UCSD-AML1 (cell line): ENCODE data around the gene MARCHF4.

Experiments used
- DNase-seq: peaks from one replicate; lab custom pipeline; 2025; ENCODE audit not compliant: unreplicated experiment; lab: John Stamatoyannopoulos, UW

Gene MARCHF4

GRCh38 chr2:216371721-216372702 lies at the start of gene MARCHF4:
MARCHF4 (minus strand) TSS chr2:216372483; CDS start chr2:216370260, 2,223 bp downstream.
- peak; percentile 64 for DNase-seq

- no peak for DNase-seq
These were observed 48.3 kb upstream of the MARCHF4 start for GRCh38 chr2:216420367-216421101.

- DNase-seq: no peak
These were observed 46.7 kb upstream of the MARCHF4 start for GRCh38 chr2:216418981-216419380.

- DNase-seq: no peak
These were observed 44.5 kb upstream of the MARCHF4 start for GRCh38 chr2:216416571-216417307.

GRCh38 chr2:216415541-216415940 lies 43.3 kb upstream of the MARCHF4 start:
- no peak for DNase-seq

GRCh38 chr2:216414772-216415319 lies 42.6 kb upstream of the MARCHF4 start:
- no peak for DNase-seq

- DNase-seq: no peak
These were observed 41.6 kb upstream of the MARCHF4 start for GRCh38 chr2:216413882-216414281.

GRCh38 chr2:216412022-216412999 lies 40.0 kb upstream of the MARCHF4 start, which contains the start of gene SMARCAL1:
SMARCAL1 (plus strand) TSS chr2:216412484; CDS start chr2:216414705, 2,221 bp downstream.
- DNase-seq: peak; percentile 98

- no peak for DNase-seq
These were observed 38.3 kb upstream of the MARCHF4 start for GRCh38 chr2:216410550-216410949.

GRCh38 chr2:216408426-216409290 lies 36.4 kb upstream of the MARCHF4 start:
- no peak for DNase-seq

GRCh38 chr2:216406826-216407225 lies 34.5 kb upstream of the MARCHF4 start:
- no peak for DNase-seq

- DNase-seq: no peak
These were observed 33.3 kb upstream of the MARCHF4 start for GRCh38 chr2:216405588-216405987.

- DNase-seq: no peak
These were observed 31.8 kb upstream of the MARCHF4 start for GRCh38 chr2:216404010-216404618.

- no peak for DNase-seq
These were observed 30.5 kb upstream of the MARCHF4 start for GRCh38 chr2:216402751-216403150.

GRCh38 chr2:216399621-216400020 lies 27.3 kb upstream of the MARCHF4 start:
- no peak for DNase-seq

- no peak for DNase-seq
These were observed 22.6 kb upstream of the MARCHF4 start for GRCh38 chr2:216394881-216395280.

- DNase-seq: no peak
These were observed 20.9 kb upstream of the MARCHF4 start for GRCh38 chr2:216392945-216393840.
